ENCODE measurements around the gene SLC13A3. TPM values are rescaled to one million over a fixed set of nuclear protein-coding genes. Genes with fewer than 3 reads are reported as not detected.

SLC13A3 gene, protein sequence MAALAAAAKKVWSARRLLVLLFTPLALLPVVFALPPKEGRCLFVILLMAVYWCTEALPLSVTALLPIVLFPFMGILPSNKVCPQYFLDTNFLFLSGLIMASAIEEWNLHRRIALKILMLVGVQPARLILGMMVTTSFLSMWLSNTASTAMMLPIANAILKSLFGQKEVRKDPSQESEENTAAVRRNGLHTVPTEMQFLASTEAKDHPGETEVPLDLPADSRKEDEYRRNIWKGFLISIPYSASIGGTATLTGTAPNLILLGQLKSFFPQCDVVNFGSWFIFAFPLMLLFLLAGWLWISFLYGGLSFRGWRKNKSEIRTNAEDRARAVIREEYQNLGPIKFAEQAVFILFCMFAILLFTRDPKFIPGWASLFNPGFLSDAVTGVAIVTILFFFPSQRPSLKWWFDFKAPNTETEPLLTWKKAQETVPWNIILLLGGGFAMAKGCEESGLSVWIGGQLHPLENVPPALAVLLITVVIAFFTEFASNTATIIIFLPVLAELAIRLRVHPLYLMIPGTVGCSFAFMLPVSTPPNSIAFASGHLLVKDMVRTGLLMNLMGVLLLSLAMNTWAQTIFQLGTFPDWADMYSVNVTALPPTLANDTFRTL
- total RNA-seq: under 1 TPM in 1 of 2 experiments, not detected in 1; 0.19 TPM

DNA sequence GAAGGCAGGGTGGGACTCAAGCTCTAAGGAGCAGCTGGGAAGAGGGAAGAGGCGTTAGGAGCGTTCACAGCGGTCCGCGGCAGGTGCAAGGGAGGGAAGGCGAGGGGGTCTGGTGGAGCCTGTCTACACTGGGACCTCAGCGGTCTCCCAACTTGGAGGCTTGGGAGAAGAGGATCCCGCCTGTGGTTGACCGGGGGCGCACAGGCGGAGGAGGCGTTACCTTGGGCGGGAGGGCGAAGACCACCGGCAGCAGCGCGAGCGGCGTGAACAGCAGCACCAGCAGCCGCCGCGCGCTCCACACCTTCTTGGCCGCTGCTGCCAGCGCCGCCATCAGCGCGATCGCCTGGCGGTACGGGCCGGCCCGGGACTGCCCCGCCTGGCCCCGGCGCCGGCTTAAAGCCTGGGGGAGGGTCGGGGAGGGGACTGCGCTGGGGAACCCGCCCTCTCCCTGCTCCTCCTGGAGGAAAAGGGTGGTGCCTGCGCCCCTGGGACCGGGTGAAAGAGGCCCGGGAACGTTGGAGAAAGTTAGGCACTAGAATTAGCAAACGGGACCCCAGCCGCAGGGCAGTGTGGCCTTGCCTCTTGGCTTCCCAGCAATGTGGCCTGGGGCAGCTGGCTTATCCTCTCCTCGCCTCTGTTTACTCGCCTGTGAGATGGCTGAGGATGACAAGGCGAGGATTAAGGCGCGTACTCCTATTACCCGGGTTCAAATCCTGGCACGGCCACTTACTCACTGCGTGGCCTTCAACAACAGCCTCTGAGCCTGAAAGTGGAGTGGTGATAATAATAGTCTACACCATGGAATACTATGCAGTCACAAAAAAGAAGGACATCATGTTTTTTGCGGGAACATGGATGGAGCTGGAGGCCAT, at the start of gene SLC13A3:
TSS of gene SLC13A3 (minus strand) at position 369 of the 872 bp plus-strand sequence. CDS start at position 331, 38 bp downstream.
- DNase-seq (peak; percentile 33), ATAC-seq (no peak)
- Mint-ChIP-seq H3K4me1 (no peaks in the 10 kb centered on the region), H3K9me3 (ENCODE audit: low read depth) (no peaks in the 10 kb centered on the region), H3K36me3 (peaks cover 1% of the 10 kb centered on the region), H3K4me3 (no peak within 1 kb of the TSS), H3K27me3 (peaks cover 56% of the 10 kb centered on the region), H3K27ac (no peak within 1 kb of the TSS)
- CTCF ChIA-PET: interaction anchor here (0.6 kb wide), 1 partner anchor 865 kb away, joined by 3 read pairs; no protein-coding TSS in a partner anchor

DNA sequence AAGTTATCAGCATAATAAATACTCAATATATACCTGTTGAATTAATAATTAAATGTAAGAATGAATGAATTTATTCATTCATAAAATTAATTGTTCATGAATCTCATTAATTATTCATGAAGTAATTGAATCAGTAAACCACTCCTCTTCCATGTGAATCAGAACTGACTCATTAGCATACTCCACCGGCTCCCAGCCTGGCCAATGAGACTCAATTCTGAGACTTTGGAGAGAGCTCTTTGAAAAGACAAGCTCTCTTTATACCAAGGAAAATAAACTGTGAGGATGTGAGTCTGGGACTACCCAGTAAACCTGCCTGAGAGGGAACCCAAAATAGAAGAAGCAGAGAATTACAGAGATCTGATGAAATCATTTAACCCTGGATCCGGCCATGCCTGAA, 49.8 kb upstream of the SLC13A3 start:
- Mint-ChIP-seq H3K27me3 (peaks cover 26% of the 10 kb centered on the region), H3K4me3 (no peak overlapping the region), H3K4me1 (peaks cover 1% of the 10 kb centered on the region), H3K9me3 (ENCODE audit: low read depth) (no peaks in the 10 kb centered on the region), H3K36me3 (no peaks in the 10 kb centered on the region), H3K27ac (no peak overlapping the region)
- CTCF ChIA-PET: interaction anchor here (1.0 kb wide), 1 partner anchor 11 kb away, joined by 4 read pairs; the partner anchor contains the start of gene TP53RK
- DNase-seq: no peak
- ATAC-seq: no peak

DNA sequence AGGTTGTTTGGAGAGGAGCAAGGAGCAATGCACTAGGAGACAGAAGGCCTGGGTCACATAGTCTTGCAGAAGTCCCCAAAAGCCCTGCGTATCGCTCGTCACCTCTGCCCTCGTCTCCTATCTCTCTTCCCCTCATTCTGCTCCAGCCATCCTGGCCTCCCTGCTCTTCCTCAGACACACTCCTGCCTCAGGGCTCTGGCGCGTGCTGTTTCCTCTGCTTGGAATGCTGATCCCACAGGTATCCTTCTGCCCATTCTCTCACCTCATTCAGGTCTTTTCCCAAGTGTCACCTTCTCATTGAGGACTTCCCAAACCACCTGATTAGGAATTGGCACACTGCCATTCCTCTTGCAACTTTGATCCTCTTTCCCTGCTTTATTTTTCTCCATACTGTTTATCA, 49.2 kb upstream of the SLC13A3 start:
- H3K9me3 Mint-ChIP-seq (ENCODE audit: low read depth): no peaks in the 10 kb centered on the region
- ATAC-seq: no peak
- peaks cover 5% of the 10 kb centered on the region for H3K4me1 Mint-ChIP-seq
- no peak for DNase-seq
- no peak overlapping the region for H3K27ac Mint-ChIP-seq
- CTCF ChIA-PET: interaction anchor here (1.0 to 1.4 kb wide), 2 partner anchors 11 to 52 kb away, joined by 3 to 4 read pairs; partner anchors contain the start of gene TP53RK
- peaks cover 22% of the 10 kb centered on the region for H3K27me3 Mint-ChIP-seq
- no peak overlapping the region for H3K4me3 Mint-ChIP-seq
- no peaks in the 10 kb centered on the region for H3K36me3 Mint-ChIP-seq

DNA sequence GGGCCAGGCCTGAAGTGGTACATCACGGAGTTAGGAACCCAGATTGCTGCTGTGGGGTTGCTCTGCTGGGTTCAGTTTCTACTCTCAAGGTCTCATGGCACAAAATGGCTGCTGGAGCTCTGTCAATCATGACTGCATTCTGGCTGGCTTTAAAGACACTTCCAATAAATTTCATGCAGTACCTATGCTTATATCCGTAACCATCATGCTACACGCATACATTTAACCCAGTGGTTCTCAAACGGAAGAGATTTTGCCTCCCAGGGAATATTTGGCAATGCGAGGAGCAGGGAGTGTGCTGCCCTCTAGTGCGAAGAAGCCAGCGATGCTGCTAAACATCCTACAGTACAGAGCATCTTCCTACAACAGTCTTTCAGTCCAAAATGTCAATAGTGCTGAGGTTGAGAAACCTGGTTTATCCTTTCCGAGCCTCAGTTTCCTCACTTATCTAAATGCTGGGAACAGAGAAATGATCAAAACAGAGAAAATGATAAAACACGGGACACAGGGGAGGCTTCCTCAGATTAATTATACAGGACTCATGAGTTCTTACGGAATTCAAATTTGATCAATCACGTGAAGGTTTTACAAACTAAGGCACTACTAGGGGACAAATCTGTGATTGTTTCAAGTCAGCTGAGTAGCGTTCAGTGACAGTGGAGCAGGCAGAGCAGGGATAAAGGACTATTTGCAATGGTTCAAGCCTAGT, 48.5 kb upstream of the SLC13A3 start:
- H3K4me3 Mint-ChIP-seq: no peak overlapping the region
- peaks cover 17% of the 10 kb centered on the region for H3K27me3 Mint-ChIP-seq
- H3K4me1 Mint-ChIP-seq: peaks cover 5% of the 10 kb centered on the region
- CTCF ChIA-PET: interaction anchor here (0.9 to 1.4 kb wide), 4 partner anchors 10 to 155 kb away, joined by 3 to 5 read pairs (median 4); partner anchors contain the start of gene TP53RK
- no peaks in the 10 kb centered on the region for H3K9me3 Mint-ChIP-seq (ENCODE audit: low read depth)
- ATAC-seq (no peak), DNase-seq (no peak)
- H3K36me3 Mint-ChIP-seq: no peaks in the 10 kb centered on the region
- no peak overlapping the region for H3K27ac Mint-ChIP-seq

- DNase-seq (no peak), ATAC-seq (no peak)
- Mint-ChIP-seq H3K4me3 (no peak overlapping the region), H3K36me3 (no peaks in the 10 kb centered on the region), H3K9me3 (ENCODE audit: low read depth) (no peaks in the 10 kb centered on the region), H3K27ac (no peak overlapping the region), H3K4me1 (peaks cover 5% of the 10 kb centered on the region), H3K27me3 (peaks cover 10% of the 10 kb centered on the region)
- CTCF ChIA-PET: interaction anchor here (0.9 kb wide), 1 partner anchor 13 kb away, joined by 5 read pairs; no protein-coding TSS in a partner anchor
These were observed 47.5 kb upstream of the SLC13A3 start for GRCh38 chr20:46698788-46699187.

DNA sequence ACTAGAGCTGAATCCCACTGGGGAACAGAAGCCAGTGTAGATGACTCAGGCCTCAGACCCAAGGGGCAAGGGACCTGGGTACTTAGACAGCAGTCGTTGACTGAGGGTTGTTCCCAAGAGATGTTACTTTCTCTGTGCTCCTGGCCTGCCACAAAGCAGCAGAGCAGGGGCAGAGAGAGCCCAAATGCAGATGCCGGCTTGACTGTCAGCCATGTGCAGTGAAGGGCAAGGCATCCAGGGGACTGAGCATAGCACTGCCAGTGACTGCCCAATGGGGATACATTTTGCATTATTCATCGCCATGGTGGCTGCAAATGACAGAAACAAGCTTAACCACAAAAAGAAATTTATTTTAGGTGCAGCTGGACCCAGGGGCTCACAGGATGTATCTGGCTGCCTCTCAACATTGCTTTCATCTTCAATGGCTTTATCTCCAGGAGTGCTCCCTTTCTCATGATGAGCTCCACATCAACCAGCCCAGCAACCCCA, 45.6 kb upstream of the SLC13A3 start:
- DNase-seq: no peak
- Mint-ChIP-seq H3K4me3 (no peak overlapping the region), H3K4me1 (peaks cover 5% of the 10 kb centered on the region), H3K36me3 (peaks cover under 1% of the 10 kb centered on the region), H3K9me3 (ENCODE audit: low read depth) (no peaks in the 10 kb centered on the region), H3K27me3 (peaks cover 6% of the 10 kb centered on the region), H3K27ac (no peak overlapping the region)
- ATAC-seq: no peak
- CTCF ChIA-PET: no interaction called here

DNA sequence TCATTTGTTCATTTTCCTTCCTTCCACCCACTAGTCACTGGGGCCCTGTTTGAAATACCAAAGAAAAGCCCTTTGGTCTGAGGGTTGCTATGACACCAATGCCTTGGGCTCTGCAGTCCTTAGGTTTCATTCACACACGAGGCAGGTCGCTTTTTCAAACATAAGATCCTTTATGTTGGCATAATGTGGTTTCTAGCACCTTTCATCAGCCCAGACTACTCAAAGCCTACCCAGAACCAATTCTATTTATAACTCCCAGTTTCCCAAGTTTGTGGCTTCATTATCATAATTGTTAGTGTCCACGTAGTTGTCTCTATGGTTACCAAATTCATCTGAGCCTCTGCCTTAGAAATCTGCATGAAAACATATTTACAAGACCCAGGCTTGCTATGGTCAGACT, 44.6 kb upstream of the SLC13A3 start:
- Mint-ChIP-seq H3K4me1 (peaks cover 6% of the 10 kb centered on the region), H3K27me3 (peaks cover 2% of the 10 kb centered on the region), H3K27ac (no peak overlapping the region), H3K4me3 (no peak overlapping the region), H3K9me3 (ENCODE audit: low read depth) (no peaks in the 10 kb centered on the region), H3K36me3 (peaks cover 4% of the 10 kb centered on the region)
- DNase-seq (no peak), ATAC-seq (no peak)
- CTCF ChIA-PET: no interaction called here

DNA sequence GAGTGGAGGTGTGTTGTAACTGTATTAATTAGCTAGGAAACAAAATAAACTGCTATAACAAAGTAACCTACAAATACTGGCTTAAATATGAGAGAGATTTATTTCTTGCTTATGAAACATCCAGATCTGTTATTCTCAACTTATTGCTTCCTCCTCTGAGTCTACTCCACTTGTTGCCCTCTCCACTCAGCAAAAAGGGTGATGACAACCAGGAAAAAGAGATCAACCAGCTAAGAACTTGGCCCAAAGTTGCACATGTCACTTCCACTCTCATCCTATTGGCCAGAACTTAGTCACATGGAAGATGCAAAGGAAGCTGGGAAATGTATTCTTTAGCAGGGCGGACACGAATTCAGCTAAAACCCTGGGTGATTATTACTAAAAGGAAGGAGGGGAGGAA, 43.2 kb upstream of the SLC13A3 start:
- ATAC-seq (no peak), DNase-seq (no peak)
- peaks cover 12% of the 10 kb centered on the region for H3K4me1 Mint-ChIP-seq
- no peak overlapping the region for H3K27ac Mint-ChIP-seq
- no peaks in the 10 kb centered on the region for H3K9me3 Mint-ChIP-seq (ENCODE audit: low read depth)
- no peaks in the 10 kb centered on the region for H3K27me3 Mint-ChIP-seq
- CTCF ChIA-PET: interaction anchor here (0.9 to 1.4 kb wide), 4 partner anchors 9 to 181 kb away, joined by 3 read pairs; partner anchors contain the start of genes OCSTAMP and ZNF334
- peaks cover 4% of the 10 kb centered on the region for H3K36me3 Mint-ChIP-seq
- no peak overlapping the region for H3K4me3 Mint-ChIP-seq

DNA sequence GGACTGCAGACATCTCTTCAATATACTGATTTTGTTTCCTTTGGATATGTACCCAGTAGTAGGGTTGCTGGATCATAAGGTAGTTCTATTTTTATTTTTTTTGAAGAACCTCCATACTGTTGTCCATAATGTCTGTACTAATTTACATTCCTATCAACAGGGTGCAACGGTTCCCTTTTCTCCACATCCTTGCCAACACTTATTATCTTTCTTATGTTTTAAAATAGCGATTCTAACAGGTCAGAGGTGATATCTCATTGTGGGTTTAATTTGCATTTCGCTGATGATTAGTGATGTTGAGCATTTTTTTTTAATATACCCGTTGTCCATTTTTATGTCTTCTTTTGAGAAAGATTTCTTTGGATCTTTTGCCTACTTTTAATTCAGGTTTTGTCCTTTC, 39.9 kb upstream of the SLC13A3 start:
- CTCF ChIA-PET: interaction anchor here (1.2 kb wide), 1 partner anchor 173 kb away, joined by 3 read pairs; no protein-coding TSS in a partner anchor
- no peak for DNase-seq
- Mint-ChIP-seq H3K4me3 (no peak overlapping the region), H3K27ac (no peak overlapping the region), H3K4me1 (peaks cover 33% of the 10 kb centered on the region), H3K9me3 (ENCODE audit: low read depth) (no peaks in the 10 kb centered on the region), H3K27me3 (no peaks in the 10 kb centered on the region), H3K36me3 (peaks cover 13% of the 10 kb centered on the region)
- no peak for ATAC-seq

- Mint-ChIP-seq H3K4me3 (peak overlapping the region; percentile 95), H3K27me3 (no peaks in the 10 kb centered on the region), H3K9me3 (ENCODE audit: low read depth) (no peaks in the 10 kb centered on the region), H3K36me3 (peaks cover 19% of the 10 kb centered on the region), H3K27ac (no peak overlapping the region), H3K4me1 (peaks cover 34% of the 10 kb centered on the region)
- CTCF ChIA-PET: interaction anchor here (1.0 to 6.0 kb wide), 9 partner anchors 10 to 172 kb away, joined by 3 to 22 read pairs (median 4); no protein-coding TSS in a partner anchor
- DNase-seq (no peak), ATAC-seq (no peak)
These were observed 39.2 kb upstream of the SLC13A3 start for GRCh38 chr20:46690219-46691106.

GRCh38 chr20:46689754-46690085, 38.5 kb upstream of the SLC13A3 start:
- H3K4me1 Mint-ChIP-seq: peaks cover 38% of the 10 kb centered on the region
- DNase-seq (no peak), ATAC-seq (no peak)
- peaks cover 24% of the 10 kb centered on the region for H3K36me3 Mint-ChIP-seq
- no peaks in the 10 kb centered on the region for H3K27me3 Mint-ChIP-seq
- peak overlapping the region; percentile 95 for H3K4me3 Mint-ChIP-seq
- CTCF ChIA-PET: interaction anchor here (1.0 to 6.0 kb wide), 10 partner anchors 9 to 168 kb away, joined by 3 to 22 read pairs (median 6); no protein-coding TSS in a partner anchor
- H3K27ac Mint-ChIP-seq: peak overlapping the region; percentile 93
- H3K9me3 Mint-ChIP-seq (ENCODE audit: low read depth): no peaks in the 10 kb centered on the region
